Adipocyte (in vitro differentiated cells): Measurements from ENCODE around the gene LILRB2.
A peak's percentile ranks its signal among the peaks of the same experiment; 100 is the strongest.
"Not testable (repeated sequence)": the region's sequence is repeated elsewhere in the genome, so short reads cannot be mapped to it uniquely, and the experiment has no call there.

ENCODE experiments used
- DNase-seq: peaks from one replicate; pipeline ENCODE4 v3.0.0-alpha.2; 2015; ENCODE audit warnings: low read depth
- H3K27me3 ChIP-seq: replicated peaks from 2 replicates; pipeline ENCODE4 v1.7.0; 2013; ENCODE audit warnings: mild to moderate bottlenecking, low read length, moderate library complexity; ENCODE audit not compliant: control insufficient read depth, insufficient read depth
- H3K36me3 ChIP-seq: 2 replicates; pipeline ENCODE4 v1.7.0; 2013; ENCODE audit warnings: low read length, mild to moderate bottlenecking, moderate library complexity; ENCODE audit not compliant: control insufficient read depth, insufficient read depth, severe bottlenecking
- H3K4me1 ChIP-seq: 2 replicates; pipeline ENCODE4 v1.7.0; 2013; ENCODE audit warnings: mild to moderate bottlenecking, low read length, moderate library complexity; ENCODE audit not compliant: control insufficient read depth, insufficient read depth
- H3K4me3 ChIP-seq: 2 replicates; pipeline ENCODE4 v1.7.0; 2013; ENCODE audit warnings: mild to moderate bottlenecking, low read length, moderate library complexity
- H3K9ac ChIP-seq: 2 replicates; pipeline ENCODE4 v1.7.0; 2013; ENCODE audit warnings: mild to moderate bottlenecking, low read length, moderate library complexity
- H3K9me3 ChIP-seq: 2 replicates; pipeline ENCODE4 v1.7.0; 2013; ENCODE audit warnings: mild to moderate bottlenecking, low read length, moderate library complexity; ENCODE audit not compliant: control insufficient read depth

The LILRB2 gene

GRCh38 chr19:54231077-54231931 is 49.6 kb downstream of the LILRB2 start:
- no peaks in the 10 kb centered on the region for H3K36me3 ChIP-seq
- peaks cover 17% of the 10 kb centered on the region for H3K9me3 ChIP-seq
- DNase-seq = peak; percentile 93
- no peak overlapping the region for H3K4me3 ChIP-seq
- H3K9ac ChIP-seq = no peak overlapping the region
- no peaks in the 10 kb centered on the region for H3K4me1 ChIP-seq
- H3K27me3 ChIP-seq = peaks cover 28% of the 10 kb centered on the region

GRCh38 chr19:54230031-54230430 is 50.9 kb downstream of the LILRB2 start:
- Histone ChIP-seq H3K36me3 (no peaks in the 10 kb centered on the region), H3K4me3 (no peak overlapping the region), H3K9ac (no peak overlapping the region), H3K27me3 (peaks cover 18% of the 10 kb centered on the region), H3K4me1 (no peaks in the 10 kb centered on the region), H3K9me3 (peaks cover 13% of the 10 kb centered on the region)
- DNase-seq = no peak

- Histone ChIP-seq H3K36me3 (no peaks in the 10 kb centered on the region), H3K9me3 (peaks cover 5% of the 10 kb centered on the region), H3K4me1 (no peaks in the 10 kb centered on the region), H3K9ac (no peak overlapping the region), H3K4me3 (no peak overlapping the region), H3K27me3 (peaks cover 9% of the 10 kb centered on the region)
- no peak for DNase-seq
Measured at GRCh38 chr19:54229146-54229545, 51.8 kb downstream of the LILRB2 start.

GRCh38 chr19:54224619-54225018 is 56.3 kb downstream of the LILRB2 start:
- not testable (repeated sequence) for H3K9me3 ChIP-seq, H3K36me3 ChIP-seq, H3K4me3 ChIP-seq, H3K9ac ChIP-seq, DNase-seq, H3K4me1 ChIP-seq
- H3K27me3 ChIP-seq = peaks cover 16% of the 10 kb centered on the region

GRCh38 chr19:54223937-54224281 is 57.0 kb downstream of the LILRB2 start:
- not testable (repeated sequence) for H3K4me1 ChIP-seq, DNase-seq, H3K36me3 ChIP-seq, H3K9me3 ChIP-seq, H3K9ac ChIP-seq, H3K4me3 ChIP-seq
- peaks cover 16% of the 10 kb centered on the region for H3K27me3 ChIP-seq
